ENCODE results near the gene EIF2B4.
"Not testable (repeated sequence)": the region's sequence is repeated elsewhere in the genome, so short reads cannot be mapped to it uniquely, and the experiment has no call there.

The EIF2B4 gene

GRCh38 chr2:27335311-27335710, 34.8 kb downstream of the EIF2B4 start:
- DNase-seq: no peak

- DNase-seq: no peak
Measured at GRCh38 chr2:27324720-27325119, 45.4 kb downstream of the EIF2B4 start.

GRCh38 chr2:27323596-27324285, 46.4 kb downstream of the EIF2B4 start:
- DNase-seq: no peak

- DNase-seq: peak; percentile 83 to 91 (median 89)
Measured at GRCh38 chr2:27322766-27323595, 47.2 kb downstream of the EIF2B4 start, which contains the start of gene MPV17. Gene MPV17, minus strand, starts transcription at chr2:27323097. Its CDS starts 580 bp downstream, at chr2:27322517.

- DNase-seq: peak; percentile 54 to 66 (median 55)
Measured at GRCh38 chr2:27322301-27322765, 47.8 kb downstream of the EIF2B4 start.

- peak; percentile 59 to 76 (median 73) for DNase-seq
Measured at GRCh38 chr2:27320958-27321543, 49.1 kb downstream of the EIF2B4 start.

GRCh38 chr2:27319839-27320238, 50.3 kb downstream of the EIF2B4 start:
- DNase-seq: not testable (repeated sequence)

GRCh38 chr2:27316655-27317412, 53.3 kb downstream of the EIF2B4 start:
- DNase-seq: peak; percentile 44 to 51 (median 46)

GRCh38 chr2:27315122-27315521, 55.0 kb downstream of the EIF2B4 start:
- DNase-seq: no peak

GRCh38 chr2:27314709-27315108, 55.4 kb downstream of the EIF2B4 start:
- no peak for DNase-seq
